Fibroblast of skin of right biceps (primary cell): Measurements from ENCODE around the gene MCF2L.

ENCODE experiments used
- DNase-seq: peaks from one replicate; pipeline ENCODE4 v3.0.0-alpha.2; 2013

MCF2L gene

DNA sequence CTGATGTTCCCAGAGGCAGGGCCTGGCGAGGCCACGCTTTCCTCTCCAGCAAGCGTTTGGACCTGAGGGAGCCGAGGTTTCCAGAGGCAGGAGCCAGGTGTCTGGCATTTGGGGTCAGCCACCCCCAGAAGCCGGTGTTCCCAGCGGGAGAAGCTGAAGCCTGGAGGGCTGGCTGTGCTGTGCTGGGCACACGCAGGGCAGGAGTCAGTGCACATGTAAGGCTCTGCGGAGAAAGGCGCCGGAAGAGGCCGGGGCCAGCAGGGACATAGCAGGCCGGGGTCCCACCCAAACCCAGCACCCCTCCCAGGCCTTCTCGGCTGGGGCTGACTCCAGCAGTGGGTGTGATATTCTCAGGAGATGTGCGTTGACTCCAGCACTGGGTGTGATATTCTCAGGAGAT is 31.6 kb downstream of the MCF2L start:
- DNase-seq: no peak

DNA sequence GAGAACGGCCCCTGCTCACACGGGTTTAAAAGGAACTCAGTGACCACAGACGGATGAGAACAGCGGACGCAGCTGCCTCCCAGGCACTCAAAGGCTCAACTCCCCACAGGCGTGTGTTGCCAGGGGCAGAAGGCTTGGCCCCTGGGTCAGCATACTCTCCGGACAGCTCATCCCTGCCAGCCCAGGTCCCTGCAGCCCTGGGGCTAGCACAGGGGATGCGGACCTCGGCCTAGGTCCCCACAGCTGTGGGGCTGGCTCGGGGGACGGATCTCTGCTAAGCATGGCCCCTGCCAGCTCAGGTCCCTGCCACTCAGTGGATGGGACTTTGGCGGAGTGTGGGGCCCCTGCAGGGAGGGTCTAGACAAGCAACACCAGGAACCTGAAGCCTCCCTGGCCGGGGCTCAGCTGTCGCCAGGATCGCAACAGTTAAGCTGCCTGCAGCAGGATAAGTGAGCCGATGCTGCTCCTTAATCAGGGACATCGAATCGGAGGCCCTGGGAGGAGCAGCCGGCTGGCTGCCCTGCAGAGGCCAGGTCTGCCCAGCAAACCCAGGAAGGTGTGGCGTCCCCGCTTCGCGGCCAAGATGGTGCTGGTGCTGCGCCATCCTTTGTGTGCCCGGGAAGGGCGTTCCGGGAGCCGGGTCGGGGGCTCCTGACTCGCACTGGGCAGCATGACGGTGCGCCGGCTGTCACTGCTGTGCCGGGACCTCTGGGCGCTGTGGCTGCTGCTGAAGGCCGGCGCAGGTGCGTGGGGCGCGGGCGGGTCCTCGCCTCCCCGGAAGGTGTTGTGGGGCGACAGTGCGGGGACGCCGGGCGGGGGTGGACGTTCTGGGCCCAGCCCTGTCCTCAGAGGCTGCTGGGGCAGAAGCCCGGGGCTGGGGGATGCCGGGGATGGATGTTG is 32.5 kb downstream of the MCF2L start:
- DNase-seq: peak; percentile 14

DNA sequence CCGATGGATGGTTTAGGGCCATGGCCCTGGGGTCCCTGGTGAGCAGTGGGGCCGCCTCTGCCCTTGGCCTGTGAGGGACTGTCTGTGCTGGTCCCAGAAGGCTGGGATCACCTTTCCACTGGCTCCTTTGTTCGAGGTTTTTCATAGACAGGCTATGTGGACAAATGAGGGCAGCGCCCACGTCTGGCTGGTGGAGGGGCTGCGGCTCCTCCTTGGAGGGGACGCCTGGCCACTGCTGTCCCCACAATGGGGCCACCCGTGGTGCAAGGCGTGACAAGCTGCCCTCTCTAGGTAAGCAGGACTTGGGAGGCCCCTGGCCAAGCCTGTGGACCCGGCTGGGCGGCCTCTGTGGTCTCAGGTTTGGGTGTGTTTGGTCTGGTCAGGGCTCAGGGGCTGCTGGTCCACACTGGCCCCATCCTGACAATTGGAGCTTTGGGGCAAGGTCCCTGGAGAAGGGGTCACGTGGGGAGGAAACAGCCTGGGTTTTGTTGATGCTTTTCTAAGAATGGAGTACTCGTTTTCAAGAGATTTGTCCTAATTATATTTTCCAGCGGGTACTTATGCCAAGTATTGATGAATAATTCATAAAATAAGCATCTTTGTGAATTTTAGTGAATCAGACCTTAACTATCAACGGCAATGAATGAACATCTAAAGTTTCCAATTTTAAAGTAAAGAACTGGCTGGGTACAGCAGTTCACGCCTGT is 33.3 kb downstream of the MCF2L start:
- DNase-seq: no peak

DNA sequence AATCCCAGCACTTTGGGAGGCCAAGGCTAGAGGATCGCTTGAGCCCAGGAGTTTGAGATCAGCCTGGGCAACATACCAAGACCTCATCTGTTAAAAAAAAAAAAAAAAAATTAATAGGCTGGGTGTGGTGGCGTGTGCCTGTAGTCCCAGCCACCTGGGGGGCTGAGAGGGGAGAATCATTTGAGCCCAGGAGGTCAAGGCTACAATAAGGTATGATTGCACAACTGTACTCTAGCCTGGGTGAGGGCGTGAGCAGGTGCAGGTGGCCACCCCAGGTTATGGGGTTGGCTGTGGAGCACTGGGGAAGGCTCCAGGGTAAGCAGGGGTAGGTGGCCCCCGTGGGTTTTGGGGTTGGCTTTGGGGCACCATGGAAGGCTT is 33.9 kb downstream of the MCF2L start:
- no peak for DNase-seq

DNA sequence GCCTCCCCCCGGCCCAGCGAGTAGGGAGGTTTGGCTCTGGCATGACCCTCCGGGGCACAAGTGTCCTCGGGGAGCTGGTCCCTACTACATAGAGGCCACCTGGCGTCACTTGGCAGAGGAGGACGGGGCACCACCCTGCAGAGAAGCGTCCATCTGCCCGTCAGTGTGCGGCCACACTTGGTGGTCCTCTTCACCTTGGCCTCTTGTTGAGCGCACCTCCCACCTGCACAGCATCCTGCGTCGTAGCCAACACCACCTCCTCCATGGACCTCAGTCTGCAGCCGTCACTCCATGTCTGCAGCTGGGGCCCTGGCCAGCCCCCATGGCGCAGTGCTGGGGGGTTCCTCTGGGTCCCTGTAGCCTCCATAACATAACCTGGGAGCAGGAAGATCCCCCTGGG is 35.1 kb downstream of the MCF2L start:
- no peak for DNase-seq

DNA sequence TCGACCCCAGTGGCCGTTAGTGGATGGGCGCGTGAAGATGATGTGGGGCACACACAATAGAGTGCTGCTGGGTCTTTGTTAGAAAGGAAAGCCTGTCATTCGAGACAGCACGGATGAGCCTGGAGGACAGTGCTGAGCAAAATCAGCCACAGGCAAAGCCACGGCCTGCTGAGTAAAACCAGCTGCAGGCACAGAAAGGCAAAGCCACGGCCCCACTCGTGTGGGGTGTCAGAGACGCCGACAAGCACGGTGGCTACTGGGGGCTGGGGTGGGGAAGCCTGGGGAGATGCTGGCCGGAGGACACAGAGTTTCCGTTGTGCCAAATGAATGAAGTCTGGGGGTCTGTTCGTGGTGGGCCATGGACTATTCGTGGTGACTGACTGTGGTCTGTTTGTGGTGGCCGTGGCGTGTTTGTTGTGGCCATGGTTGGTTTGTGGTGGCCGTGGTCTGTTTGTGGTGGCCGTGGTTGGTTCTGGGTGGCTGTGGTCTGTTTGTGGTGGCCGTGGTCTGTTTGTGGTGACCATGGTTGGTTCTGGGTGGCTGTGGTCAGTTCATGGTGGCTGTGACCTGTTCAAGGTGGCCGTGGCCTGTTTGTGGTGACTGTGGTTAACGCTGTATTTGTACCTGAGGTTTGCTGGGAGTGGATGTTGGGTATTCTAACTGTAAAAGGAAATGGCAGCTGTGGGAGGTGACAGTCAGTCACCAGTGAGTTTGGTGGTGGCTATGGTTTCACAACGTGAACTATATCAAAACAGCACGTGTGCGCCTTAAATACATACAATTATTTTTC is 36.3 kb downstream of the MCF2L start:
- no peak for DNase-seq

DNA sequence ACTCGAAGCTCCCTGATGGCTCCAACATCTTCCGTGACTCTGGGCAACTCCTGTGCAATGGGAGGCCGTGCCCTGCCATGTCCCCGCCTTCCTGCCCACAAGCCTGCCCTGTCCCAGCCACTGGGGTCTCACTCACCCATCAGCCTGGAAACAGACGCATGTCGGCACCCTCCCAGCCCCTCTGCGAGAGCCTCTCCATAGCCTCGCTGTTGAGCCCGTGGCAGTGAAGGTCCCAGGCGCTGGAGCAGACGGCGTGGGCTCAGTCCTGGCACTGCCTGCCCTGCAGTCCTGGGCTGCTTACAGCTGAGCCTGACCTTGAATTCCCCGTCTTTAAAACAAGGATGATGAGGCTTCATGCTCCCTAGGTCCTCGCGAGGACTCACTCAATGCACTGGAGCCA is 37.0 kb downstream of the MCF2L start:
- DNase-seq: no peak

DNA sequence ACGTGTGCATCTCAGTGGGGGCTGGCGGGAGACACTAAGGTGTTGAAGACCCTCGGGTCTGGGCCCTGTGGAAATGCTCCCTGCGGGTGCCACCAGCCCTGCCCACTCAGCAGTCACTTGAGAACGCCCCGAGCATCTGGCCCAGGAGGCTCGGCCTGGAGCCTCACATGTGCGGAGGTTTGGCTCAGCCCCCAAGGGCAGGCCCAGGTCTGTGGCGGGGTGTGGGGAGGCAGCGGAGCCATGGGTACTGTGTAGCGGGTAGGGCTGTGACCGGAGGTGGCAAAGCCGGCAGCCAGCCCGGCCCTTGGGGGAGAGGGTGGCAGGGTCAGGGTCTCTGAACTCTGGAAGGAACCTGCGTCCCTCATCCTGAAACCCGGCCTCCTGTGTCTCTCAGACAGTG is 37.6 kb downstream of the MCF2L start:
- DNase-seq: no peak

DNA sequence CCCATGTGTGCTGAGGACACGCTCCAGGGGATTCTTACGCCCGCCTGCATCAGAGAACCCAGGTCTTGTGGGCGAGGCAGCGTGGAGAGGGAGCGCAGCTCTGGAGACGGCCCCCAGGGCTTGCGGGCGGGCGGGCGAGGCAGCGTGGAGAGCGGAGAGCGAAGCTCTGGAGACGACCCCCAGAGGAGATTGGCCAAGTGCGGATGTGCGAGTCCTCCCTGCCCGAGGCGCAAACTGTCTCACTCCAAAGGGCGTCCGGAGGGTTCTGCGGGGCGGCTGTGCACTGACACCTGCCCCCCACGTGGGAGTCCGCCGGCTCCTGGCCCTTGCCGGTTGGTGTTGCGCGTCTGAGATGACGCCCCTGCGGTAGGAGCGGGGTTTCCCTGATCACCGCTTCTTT is 39.8 kb downstream of the MCF2L start:
- no peak for DNase-seq

DNA sequence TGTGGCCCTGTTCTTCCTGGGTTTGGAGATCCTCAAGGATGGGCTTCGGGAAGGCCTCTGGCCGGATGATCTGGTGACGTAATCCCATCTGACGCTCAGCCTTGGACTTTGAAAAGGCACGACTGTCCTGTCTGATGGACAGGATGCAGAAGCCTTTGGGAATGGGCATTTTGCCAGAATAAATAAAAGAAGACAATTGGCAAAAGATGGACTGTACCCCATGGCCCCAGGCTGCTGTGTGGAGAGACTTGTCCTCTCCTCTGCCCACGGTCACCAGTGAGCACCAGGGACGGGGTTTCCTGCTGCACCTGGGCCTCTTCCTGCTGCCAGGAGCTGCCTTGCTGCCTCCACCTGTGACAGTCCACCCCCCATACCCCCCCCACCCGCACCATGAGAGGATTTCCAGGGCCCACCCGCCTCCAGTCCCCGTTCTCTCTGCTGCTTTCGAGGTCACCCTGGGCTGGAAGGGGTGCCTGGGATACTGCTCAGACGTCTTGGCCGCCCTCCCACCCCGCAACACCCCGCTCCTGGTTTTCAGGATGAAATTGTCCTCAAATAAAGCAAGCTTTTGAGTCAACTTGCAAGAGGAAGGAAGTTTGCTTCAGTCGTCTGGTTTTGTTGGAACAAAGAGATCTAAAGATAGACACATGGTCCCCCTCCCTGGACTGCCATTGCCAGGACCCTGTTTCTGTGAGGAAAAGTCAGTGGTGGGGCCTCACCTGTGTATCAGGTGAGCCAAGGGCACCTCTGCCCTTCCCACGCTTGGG is 40.9 kb downstream of the MCF2L start:
- no peak for DNase-seq

DNA sequence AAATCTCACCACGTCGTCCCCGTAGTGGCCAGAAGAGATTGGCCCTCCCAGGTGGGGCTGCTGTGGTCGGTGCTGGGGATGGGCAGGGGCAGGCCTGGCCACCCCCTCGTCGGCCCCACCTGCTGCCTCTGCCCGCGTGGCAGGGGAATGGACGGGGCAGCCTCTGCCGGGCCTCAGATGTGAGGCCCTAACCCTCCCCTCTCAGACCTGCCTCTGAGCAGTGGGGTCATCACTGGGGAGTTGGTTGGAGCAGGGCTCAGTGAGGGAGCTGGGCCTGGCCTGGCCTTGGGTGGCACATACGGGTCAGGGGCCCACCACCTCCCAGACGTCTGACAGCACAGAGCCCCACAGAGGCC is 41.5 kb downstream of the MCF2L start:
- DNase-seq: no peak

DNA sequence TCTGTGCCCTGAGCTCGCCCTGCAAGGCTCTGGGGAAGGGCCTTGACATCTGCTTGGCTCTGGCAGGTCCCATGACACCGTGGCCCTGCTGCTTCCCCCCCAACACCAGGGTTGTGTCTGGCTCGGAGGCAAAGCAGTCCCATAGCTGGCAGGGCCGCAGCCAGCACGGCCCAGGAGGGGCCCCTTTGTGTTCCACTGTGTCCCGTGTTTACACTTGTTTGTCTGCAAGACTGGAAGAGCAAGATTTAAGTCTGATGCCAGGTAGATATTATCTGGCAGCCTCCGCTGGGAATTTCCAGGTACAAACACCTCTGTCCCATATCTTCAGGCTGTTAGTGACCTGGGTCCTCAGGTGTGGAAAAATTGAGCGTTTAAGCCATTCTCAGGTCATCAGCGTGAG is 44.3 kb downstream of the MCF2L start:
- DNase-seq: no peak

DNA sequence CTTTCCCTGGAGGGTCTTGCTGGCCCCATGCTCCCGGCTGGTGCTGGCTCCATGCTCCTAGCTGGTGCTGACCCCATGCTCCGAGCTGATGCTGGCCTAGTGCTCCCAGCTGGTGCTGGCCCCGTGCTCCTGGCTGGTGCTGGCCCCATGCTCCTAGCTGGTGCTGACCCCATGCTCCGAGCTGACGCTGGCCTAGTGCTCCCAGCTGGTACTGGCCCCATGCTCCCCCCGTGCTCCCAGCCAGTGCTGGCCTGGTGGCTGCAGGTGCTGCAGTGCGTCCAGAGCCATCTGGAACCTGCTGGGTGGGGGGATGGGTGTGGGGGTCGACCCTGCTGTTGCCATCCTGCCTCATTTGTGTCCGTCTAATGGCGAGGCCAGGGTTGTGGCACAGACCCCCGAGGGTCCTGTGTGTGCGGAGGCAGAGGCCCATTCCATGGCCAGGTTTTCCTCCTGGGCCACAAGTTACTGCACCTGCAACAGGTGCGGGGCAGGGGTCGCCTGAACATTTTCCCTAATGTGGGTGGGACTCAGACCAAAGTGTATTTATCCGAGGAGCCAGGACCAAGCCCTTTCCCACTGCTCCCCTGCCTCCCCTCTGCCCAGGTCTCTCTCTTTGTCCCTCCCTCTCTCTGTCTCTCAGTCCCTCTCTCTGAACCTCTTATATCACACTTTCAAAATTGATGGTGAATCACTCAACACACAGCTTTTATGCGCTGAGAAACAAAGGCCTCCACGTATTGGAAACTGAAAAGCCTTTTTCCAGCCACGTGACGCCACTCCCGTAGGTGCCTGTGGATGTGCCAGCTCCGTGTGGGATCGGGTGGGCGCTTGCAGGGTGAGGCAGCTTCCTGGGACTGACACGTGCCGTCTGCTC is 45.1 kb downstream of the MCF2L start:
- no peak for DNase-seq

DNA sequence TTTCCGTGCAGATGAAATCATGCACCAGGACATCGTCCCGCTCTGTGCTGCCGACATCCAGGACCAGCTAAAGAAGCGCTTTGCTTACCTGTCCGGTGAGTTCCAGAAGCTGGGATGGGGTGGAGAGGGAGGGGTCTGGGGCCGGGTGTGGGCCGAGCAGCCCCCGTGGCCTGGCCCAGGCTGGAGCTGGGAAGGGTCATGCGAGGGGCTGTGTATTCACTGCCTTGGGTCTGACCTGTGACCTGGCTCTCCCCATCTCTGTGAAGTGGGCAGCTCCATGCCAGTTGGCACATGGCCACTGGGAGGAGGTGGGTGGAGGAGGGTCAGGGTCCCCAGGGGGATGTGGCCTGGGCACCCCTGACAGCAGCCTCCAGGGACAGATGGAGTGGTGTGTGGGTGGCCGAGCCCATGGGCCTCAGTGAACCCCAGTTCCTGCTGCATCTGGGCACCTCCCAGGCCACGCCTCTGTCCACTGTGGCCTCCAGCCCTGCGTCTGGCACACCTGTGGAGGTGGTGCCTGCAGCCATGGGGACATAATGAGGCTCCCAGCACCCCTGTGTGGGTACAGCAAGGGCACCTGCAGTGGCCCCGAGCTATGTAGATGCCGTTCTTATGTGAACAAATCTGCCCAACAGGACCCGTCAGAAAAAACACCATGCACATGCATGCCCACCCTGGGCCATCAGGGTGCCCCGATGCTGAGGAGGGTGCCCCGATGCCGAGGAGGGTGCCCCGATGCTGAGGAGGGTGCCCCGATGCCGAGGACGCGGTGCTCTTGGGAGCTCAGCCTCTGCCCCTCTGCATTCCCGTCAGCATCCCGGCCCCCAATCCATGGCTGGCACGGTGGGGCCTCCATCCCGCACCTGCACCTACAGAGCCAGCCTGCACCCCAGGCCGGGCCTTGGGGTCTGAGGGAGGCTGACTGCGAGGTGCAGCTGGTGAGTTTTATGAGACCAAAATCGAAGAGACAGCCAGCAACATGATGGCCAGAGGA is 46.0 kb downstream of the MCF2L start:
- no peak for DNase-seq

DNA sequence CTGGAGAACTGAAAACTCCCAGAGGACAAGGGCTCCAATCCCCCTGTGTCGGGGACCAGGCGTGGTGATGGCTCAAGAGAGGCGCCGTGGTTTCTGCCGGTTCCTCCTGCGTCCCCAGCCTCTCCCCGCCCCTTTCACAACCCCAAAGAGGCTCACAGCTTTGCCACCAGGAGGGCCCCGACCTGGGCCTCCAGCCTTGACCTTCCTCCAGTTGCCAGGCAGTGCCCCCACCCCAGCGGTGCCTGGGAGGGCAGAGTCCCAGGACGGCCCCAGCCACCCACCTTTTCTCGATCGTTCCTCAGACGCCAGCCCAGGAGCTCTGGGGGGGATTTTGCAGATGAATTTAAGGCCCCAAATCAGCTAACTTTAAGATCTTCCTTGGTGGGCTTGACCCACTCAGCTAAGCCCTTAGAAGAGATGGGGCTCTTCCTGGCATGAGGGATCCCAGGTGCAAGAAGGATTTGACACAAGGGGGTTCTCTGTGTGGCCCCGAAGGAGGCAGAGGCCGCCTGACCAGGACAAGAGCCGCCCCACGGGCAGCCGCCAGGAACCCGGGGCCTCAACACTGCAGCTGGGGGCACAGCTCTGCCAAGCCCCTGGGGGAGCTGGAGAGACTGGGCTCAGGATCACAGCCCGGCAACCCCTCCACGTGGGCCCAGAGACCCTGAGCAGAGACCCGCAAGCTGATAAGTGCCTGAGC is 47.0 kb downstream of the MCF2L start:
- no peak for DNase-seq

DNA sequence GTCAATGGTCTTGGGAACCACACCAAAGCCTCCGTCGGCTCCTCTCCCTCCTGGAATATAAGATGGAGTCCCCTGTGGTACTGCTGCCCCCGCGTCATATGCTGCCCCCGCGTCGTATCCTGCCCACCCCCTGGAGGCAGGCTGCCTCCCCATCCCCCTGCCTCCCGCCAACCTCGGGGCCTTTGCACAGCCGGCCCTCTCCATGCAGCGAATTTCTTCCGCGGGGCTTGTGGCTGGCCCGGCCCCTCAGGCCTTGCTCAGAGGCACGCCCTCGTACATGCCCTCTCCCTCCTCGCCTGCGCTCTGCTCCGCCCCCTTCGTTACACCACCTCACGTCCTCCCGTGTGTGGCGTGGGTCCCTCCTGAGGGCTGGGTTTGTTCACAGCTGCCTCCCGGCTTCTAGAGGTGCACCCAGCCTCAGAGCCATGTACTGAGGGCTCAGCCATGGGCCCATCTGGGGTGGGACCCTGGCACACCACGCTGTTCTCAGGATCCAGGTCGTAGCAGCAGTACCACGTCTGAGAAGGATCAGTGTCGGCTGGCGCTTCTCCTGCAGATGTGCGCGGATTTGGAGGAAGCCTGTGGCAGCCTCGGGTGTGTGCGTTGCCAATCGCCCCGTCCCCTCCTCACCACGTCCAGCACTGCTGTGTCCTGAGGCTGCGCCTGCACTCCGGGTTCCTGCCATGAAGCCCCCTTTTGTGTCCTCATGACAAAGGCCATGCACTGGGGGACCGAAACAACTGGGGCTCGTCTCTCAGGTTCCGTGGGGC is 47.7 kb downstream of the MCF2L start:
- DNase-seq: no peak

DNA sequence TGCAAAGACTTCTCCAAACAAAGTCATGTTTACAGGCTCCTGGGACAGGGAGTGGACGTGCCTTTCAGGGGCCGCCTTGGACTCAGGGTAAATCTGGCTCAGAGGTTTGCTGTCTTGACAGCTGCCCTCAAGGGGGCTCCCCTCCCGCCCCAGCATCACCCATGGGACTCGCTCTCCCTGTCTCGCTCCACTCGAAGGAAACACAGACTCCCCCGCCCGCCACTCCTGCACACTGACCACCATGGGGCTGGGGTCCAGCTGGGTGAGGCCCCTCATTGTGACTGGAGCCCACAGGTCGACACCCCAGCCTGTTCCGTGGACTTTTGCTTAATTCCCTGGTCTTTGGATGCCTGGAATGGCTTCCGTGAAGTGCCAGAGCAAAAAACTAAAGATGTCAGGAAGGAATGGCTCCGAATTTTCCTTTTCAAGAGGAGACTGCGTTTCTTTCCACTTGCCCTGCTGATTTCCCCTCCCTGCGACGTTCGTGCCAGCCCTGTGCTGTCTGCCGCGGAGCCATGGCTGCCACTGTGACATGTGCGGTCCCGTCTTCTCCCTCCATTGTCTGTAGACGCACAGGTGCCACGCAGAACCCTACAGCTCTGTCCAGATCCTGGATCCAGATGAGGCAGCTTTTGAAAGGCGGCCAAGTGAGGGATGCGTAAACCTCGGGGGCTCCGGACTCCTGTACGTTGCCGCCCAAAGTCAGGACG is 48.6 kb downstream of the MCF2L start:
- DNase-seq: no peak

DNA sequence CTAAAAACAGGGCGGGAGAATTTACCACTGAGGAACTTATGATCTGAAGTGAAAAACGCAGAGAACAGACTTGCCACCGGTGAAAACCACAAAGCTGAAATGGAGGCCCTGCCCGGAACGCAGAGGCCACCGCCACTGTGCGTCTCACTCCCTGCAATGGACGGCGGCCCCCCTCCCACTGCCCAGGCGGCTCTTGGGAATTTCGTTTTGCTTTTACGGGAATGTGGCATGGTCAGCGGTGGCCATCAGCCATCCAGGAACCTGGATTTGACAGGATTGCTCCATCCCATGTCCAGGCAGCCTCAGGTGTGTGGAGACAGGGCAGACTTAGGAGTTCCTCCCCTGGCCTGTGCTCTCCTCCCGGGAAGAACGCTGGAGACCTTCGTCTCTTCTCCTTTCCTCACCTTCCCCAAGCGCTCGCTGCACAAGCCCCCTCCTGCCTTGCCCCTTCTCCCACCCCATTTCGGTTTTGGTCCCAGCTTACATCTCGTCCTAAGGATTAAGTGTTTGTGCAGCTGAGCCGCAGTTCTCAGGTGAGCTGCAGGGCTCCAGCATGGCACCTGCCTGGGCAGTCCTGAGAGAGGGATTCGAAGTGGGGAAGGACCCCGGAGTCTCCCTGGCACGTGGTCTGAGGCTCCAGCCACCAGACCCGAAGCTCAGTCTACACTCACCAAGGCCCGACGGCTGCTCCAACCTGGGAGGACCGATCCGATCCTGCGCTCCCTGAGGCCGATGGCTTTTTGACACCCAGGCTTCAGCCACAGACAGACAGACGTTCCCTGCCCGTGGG is 49.9 kb downstream of the MCF2L start:
- DNase-seq: no peak
